ENCODE results near the gene NAV2. TPM values are rescaled to one million over a fixed set of nuclear protein-coding genes. Genes with fewer than 3 reads are reported as not detected.

The NAV2 gene
- total and polyA plus RNA-seq, 10 donors: 0.46 to 11.6 (median 4.1) TPM

- DNase-seq: no peak
- peaks cover 0 to 18% (median 8%) of the 10 kb centered on the region in 6 donors for H3K4me1 ChIP-seq
- H3K27me3 ChIP-seq (replicated peaks in 1 of 7): no peaks in the 10 kb centered on the region
- no peaks in the 10 kb centered on the region for H3K36me3 ChIP-seq
- TF ChIP-seq POLR2AphosphoS5 (IDR thresholded peaks at IDR 0.05) (peak in 1 of 3 donors; percentile 13), CTCF (IDR thresholded peaks at IDR 0.05 in 8 of 11, conservative IDR thresholded peaks at IDR 0.05 in 3 of 11) (no peak), POLR2A (IDR thresholded peaks at IDR 0.05) (no peak)
- 58 to 67% (median 66%) methylated on average over 6 of the region's 6 CpGs for WGBS, 5 donors
- H3K27ac ChIP-seq: no peak overlapping the region
- no peak overlapping the region for H3K4me3 ChIP-seq
- H3K9me3 ChIP-seq: no peaks in the 10 kb centered on the region
- intact Hi-C loops (cut with DNase I; ENCODE audit: low total_unique reads): no loop called here
Observed at GRCh38 chr11:19864141-19865140, 151.8 kb downstream of the NAV2 start.

- no peak for TF ChIP-seq POLR2AphosphoS5 (IDR thresholded peaks at IDR 0.05)
- TF ChIP-seq CTCF (IDR thresholded peaks at IDR 0.05 in 8 of 11, conservative IDR thresholded peaks at IDR 0.05 in 3 of 11): no peak
- no peak for TF ChIP-seq POLR2A (IDR thresholded peaks at IDR 0.05)
- intact Hi-C loops (cut with DNase I; ENCODE audit: low total_unique reads): no loop called here
- Histone ChIP-seq H3K4me1 (peaks cover 0 to 18% (median 8%) of the 10 kb centered on the region in 6 donors), H3K9me3 (no peaks in the 10 kb centered on the region), H3K27me3 (replicated peaks in 1 of 7) (no peaks in the 10 kb centered on the region), H3K27ac (no peak overlapping the region), H3K4me3 (no peak overlapping the region), H3K36me3 (no peaks in the 10 kb centered on the region)
- no peak for DNase-seq
- 72 to 88% (median 84%) methylated on average over 3 of the region's 3 CpGs for WGBS, 5 donors
Observed at GRCh38 chr11:19866037-19866436, 153.4 kb downstream of the NAV2 start.

- Histone ChIP-seq H3K27me3 (replicated peaks in 1 of 7) (no peaks in the 10 kb centered on the region), H3K27ac (no peak overlapping the region), H3K9me3 (no peaks in the 10 kb centered on the region), H3K36me3 (no peaks in the 10 kb centered on the region), H3K4me3 (no peak overlapping the region), H3K4me1 (peaks cover 0 to 16% (median 3%) of the 10 kb centered on the region in 6 donors)
- intact Hi-C loops (cut with DNase I; ENCODE audit: low total_unique reads): no loop called here
- no peak for DNase-seq
- TF ChIP-seq CTCF (IDR thresholded peaks at IDR 0.05 in 8 of 11, conservative IDR thresholded peaks at IDR 0.05 in 3 of 11): no peak
- no peak for TF ChIP-seq POLR2AphosphoS5 (IDR thresholded peaks at IDR 0.05)
- no peak for TF ChIP-seq POLR2A (IDR thresholded peaks at IDR 0.05)
- WGBS, 5 donors: 81 to 96% (median 91%) methylated on average over 4 of the region's 4 CpGs
Observed at GRCh38 chr11:19866521-19866920, 153.9 kb downstream of the NAV2 start.

- peaks cover 0 to 12% (median 1%) of the 10 kb centered on the region in 6 donors for H3K4me1 ChIP-seq
- H3K9me3 ChIP-seq: no peaks in the 10 kb centered on the region
- TF ChIP-seq CTCF (IDR thresholded peaks at IDR 0.05 in 8 of 11, conservative IDR thresholded peaks at IDR 0.05 in 3 of 11): no peak
- no peak for TF ChIP-seq POLR2A (IDR thresholded peaks at IDR 0.05)
- no peak for TF ChIP-seq POLR2AphosphoS5 (IDR thresholded peaks at IDR 0.05)
- intact Hi-C loops (cut with DNase I; ENCODE audit: low total_unique reads): no loop called here
- no peak overlapping the region for H3K27ac ChIP-seq
- 68 to 82% (median 81%) methylated on average over 1 of the region's 1 CpG for WGBS, 5 donors
- H3K27me3 ChIP-seq (replicated peaks in 1 of 7): no peaks in the 10 kb centered on the region
- no peak for DNase-seq
- no peaks in the 10 kb centered on the region for H3K36me3 ChIP-seq
- no peak overlapping the region for H3K4me3 ChIP-seq
Observed at GRCh38 chr11:19867064-19867463, 154.4 kb downstream of the NAV2 start.
